ENCODE data around the gene ABCA9.
"Not testable (repeated sequence)": the region's sequence is repeated elsewhere in the genome, so short reads cannot be mapped to it uniquely, and the experiment has no call there.

Gene ABCA9

DNA sequence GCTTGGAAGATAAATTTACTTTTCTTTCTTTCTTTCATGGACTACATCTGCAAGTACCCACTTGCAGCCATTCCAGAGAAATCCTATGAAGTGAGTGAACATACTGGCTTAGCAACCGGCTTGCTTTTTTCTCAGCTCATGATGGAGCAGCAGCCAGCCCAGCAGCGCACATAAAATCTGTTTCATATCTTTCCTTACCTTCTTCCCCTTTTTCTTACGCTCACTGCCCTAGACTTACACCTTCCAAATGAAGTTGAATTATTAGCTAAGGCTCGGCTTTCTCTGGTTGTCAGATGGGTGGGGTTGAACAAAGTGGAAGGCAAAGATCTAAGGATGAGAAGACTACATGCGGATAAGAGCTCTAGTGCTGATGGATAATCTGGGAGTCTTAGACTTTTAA is 91.6 kb downstream of the ABCA9 start:
- no peak for DNase-seq (ENCODE audit: low read depth)
- TF ChIP-seq, protein P1, sequence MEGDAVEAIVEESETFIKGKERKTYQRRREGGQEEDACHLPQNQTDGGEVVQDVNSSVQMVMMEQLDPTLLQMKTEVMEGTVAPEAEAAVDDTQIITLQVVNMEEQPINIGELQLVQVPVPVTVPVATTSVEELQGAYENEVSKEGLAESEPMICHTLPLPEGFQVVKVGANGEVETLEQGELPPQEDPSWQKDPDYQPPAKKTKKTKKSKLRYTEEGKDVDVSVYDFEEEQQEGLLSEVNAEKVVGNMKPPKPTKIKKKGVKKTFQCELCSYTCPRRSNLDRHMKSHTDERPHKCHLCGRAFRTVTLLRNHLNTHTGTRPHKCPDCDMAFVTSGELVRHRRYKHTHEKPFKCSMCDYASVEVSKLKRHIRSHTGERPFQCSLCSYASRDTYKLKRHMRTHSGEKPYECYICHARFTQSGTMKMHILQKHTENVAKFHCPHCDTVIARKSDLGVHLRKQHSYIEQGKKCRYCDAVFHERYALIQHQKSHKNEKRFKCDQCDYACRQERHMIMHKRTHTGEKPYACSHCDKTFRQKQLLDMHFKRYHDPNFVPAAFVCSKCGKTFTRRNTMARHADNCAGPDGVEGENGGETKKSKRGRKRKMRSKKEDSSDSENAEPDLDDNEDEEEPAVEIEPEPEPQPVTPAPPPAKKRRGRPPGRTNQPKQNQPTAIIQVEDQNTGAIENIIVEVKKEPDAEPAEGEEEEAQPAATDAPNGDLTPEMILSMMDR (conservative IDR thresholded peaks at IDR 0.05; ENCODE audit: low read depth, low read length), result no peak
- H3K4me3 ChIP-seq (ENCODE audit: low read depth, low read length), result no peak overlapping the region

DNA sequence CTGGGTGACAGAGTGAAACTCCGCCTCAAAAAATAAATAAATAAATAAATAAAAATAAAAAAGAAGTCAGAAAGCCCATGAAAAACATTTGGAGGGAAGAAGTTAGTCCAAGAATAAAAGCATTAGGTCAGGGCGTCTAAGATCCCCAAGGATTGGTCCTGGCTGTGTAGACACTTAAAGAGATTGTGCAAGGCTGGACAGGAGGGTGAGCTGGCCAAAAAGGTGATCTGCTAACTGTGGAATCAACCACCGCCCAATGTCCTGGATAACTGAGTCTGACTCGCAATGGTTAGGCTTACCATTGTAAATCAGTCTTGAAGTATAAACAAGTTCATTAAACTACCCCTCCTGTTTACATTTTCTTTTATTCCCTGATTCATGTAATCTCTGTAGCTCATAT is 96.8 kb downstream of the ABCA9 start:
- DNase-seq (ENCODE audit: low read depth), result no peak
- no peak overlapping the region for H3K4me3 ChIP-seq (ENCODE audit: low read depth, low read length)
- TF ChIP-seq, protein P1 (conservative IDR thresholded peaks at IDR 0.05; ENCODE audit: low read depth, low read length), result no peak

DNA sequence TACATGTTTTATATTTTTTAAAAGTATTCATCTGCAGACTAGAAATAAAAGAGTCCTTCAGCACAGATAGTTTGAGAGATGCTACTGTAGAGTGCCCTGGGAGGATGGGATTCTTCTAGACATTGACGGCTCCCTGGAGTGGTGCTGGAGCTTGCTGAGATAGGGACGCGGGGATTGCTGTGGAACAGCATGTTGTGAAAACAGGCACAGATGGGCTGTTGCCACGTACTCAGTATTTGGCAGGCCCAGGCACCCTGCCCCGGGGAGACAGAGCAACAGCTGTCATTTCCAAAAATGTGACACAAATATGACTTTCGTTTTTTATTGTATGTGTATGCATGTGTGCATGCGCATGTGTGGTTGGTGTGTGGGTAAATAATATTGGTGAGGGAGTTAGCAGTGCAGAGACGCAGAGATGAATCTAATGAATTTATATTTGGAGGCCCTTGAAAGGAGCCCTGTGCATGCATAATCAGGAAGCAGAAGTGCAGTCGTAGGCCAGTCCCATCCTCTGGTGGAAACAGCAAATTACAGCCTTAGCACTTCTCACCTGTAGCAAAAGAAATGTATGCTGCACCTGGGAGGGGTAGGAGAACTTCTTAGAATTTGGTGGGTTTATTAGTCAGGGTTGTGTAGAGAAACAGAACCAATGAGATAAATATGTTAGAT is 99.4 kb downstream of the ABCA9 start:
- H3K4me3 ChIP-seq (ENCODE audit: low read depth, low read length), result no peak overlapping the region
- no peak for DNase-seq (ENCODE audit: low read depth)
- TF ChIP-seq, protein P1 (conservative IDR thresholded peaks at IDR 0.05; ENCODE audit: low read depth, low read length), result no peak

DNA sequence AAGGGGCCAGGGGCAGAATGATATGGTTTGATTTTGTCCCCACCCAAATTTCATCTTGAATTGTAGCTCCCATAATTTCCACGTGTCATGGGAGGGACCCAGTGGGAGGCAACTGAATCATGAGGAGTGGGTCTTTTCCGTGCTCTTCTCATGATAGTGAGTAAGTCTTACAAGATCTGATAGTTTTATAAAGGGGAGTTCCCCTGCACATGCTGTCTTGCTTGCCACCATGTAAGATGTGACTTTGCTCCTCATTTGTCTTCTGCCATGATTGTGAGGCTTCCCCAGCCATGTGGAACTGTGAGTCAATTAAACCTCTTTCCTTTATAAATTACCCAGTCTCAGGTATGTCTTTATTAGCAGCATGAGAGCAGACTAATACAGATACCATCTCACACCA is 101.6 kb downstream of the ABCA9 start:
- not testable (repeated sequence) for H3K4me3 ChIP-seq (ENCODE audit: low read depth, low read length); DNase-seq (ENCODE audit: low read depth)

DNA sequence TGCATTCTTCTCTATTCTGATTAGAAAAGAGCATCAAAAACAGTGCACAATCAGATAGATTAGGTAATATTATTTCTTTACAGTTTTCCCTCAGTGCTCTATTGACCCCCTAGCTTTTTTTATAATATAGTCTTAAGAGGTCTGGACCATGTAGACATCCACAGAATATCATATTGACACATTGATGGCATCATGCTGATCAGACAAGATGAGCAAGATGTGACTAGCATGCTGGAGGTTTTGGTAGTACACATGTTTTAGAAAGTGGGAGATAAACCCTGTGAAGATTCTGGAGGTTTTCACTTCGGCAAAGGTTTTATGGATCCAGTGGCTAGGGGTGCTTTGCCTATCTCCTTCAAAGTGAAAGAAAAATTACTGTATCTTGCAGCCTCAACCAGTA is 102.8 kb downstream of the ABCA9 start:
- no peak overlapping the region for H3K4me3 ChIP-seq (ENCODE audit: low read depth, low read length)
- no peak for DNase-seq (ENCODE audit: low read depth)
- TF ChIP-seq, protein P1 (conservative IDR thresholded peaks at IDR 0.05; ENCODE audit: low read depth, low read length), result no peak

DNA sequence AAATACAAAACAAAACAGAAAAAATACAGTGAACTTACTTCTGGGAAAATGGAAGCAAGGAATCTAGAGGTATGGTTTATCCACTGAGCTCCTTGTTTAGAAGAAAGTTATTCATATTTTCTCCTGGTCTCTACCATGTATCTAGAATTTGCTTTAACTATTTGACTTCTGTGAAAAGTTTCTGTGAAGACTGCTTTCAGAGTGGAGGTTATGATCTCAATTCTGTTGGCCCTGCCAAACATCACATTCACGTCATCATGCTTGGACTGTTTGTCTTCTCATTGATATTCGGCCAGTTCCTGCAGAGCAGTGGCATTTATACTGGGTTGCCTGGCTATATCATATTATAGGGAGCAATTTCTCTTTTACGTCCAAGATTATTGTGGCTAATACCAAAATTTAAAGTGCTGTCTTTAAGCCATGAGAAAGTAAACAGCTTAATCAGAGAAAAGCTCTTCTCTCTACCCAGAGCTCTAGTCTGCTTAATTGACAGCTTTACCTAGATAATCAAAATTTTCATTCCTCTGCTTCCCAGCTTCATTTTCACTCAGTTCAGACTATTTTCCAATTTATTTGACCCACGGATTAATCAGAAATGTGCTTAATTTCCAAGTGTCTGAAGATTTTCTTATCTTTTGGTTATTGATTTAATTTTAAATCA is 105.4 kb downstream of the ABCA9 start, which contains the start of gene ABCA8:
Gene ABCA8, minus strand, starts transcription at position 212 of the 661 bp plus-strand sequence. CDS start 13,358 bp downstream, outside the sequence.
- peak; percentile 89 for DNase-seq (ENCODE audit: low read depth)
- TF ChIP-seq, protein P1 (conservative IDR thresholded peaks at IDR 0.05; ENCODE audit: low read depth, low read length), result no peak
- peak within 1 kb of the TSS; percentile 51 for H3K4me3 ChIP-seq (ENCODE audit: low read depth, low read length)

DNA sequence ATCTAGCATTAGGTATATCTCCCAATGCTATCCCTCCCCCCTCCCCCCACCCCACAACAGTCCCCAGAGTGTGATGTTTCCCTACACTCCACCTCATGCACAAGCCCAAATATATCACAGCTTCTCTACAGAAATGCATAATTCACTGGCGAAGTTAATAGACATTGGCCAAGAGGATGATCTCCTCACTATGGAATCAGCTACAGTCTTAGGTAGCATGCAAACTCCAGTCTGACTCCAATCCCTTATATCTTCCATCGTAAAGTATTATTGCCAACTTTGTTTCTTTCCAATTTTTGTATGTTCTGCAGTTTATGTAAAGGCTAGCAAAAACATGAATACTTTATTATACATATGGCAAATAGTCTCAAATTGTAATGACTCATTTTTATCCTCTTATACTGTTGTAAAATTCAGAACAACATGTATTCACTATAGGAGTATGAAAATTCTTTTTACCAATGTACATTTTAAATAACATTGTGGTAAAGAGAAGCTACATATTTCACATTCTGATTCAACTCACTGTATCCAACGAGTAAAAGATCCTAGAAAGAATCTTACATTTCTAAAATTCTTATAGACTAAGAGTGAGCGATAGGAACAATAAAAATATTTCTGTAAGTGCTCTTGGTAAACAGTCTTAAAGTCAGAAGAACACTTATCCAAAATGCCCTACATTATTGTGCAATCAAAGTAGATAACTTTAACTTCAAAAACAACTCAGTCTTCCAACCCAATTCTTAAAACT is 106.4 kb downstream of the ABCA9 start:
- peak; percentile 53 for DNase-seq (ENCODE audit: low read depth)
- TF ChIP-seq, protein P1 (conservative IDR thresholded peaks at IDR 0.05; ENCODE audit: low read depth, low read length), result no peak
- peak overlapping the region; percentile 51 for H3K4me3 ChIP-seq (ENCODE audit: low read depth, low read length)
